ENCODE measurements around the gene NUAK2.
"Not testable (repeated sequence)": the region's sequence is repeated elsewhere in the genome, so short reads cannot be mapped to it uniquely, and the experiment has no call there.

NUAK2 gene

DNA sequence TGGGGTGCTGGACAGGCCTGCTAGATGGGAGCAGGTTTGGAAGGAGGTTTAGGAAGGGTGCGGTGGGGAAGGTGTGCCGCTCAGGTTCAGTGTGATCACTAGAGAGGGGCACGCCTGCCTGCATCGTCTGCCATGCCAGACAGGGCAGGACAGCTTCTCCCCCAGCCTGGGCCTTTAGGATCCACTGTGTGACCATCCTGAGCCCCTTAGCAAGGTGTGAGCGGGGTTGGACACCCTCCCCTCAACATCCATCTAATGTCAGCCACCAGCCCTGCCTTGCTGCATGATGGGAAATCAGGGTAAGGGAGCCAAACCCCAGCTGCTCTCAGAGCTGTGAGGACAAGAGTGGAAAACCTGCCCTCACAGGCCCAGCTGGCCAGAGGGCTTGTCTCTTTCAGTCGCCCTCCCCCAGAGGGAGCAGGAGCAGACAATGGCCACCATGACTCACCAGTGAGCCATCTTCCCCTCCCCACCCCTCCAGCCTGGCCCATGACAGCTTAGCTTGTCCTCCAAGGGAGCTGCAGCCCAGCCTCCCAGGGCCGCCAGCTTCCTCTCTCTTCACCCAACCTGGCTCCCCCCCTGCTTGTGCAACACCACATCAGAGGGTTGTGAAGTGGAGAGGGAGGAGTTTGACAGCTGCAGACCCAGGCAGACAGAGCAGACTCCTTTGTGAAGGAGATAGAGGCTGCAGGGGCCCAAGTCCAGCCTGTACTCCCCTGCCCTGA lies 37.0 kb downstream of the NUAK2 start:
- Histone ChIP-seq H3K4me3 (ENCODE audit: low read length in 2 of 2) (no peak overlapping the region), H2AFZ (ENCODE audit: low read length) (peak overlapping the region; percentile 2), H3K4me2 (ENCODE audit: insufficient read depth, low read length, poor library complexity, severe bottlenecking) (no peak overlapping the region), H2BK12ac (ENCODE audit: low read length) (peak overlapping the region; percentile 77), H2AK5ac (ENCODE audit: low read depth, low read length) (peak overlapping the region; percentile 99), H4K91ac (ENCODE audit: low read depth, low read length, poor library complexity) (peak overlapping the region; percentile 80), H2BK5ac (ENCODE audit: low read length) (peak overlapping the region; percentile 97), H3K36me3 (replicated peaks in 1 of 2; ENCODE audit: control insufficient read depth in 2 of 2, insufficient read depth in 2 of 2, low read length in 2 of 2) (no peaks in the 10 kb centered on the region), H3K27me3 (ENCODE audit: control insufficient read depth in 3 of 3, insufficient read depth in 3 of 3, low read depth in 1 of 3, low read length in 3 of 3) (no peaks in the 10 kb centered on the region), H3K23ac (ENCODE audit: low read depth, low read length, poor library complexity) (peak overlapping the region; percentile 93), H3K79me1 (ENCODE audit: low read depth, low read length) (no peaks in the 10 kb centered on the region), H3K18ac (ENCODE audit: low read length) (peak overlapping the region; percentile 99), H3K14ac (ENCODE audit: low read length) (peak overlapping the region; percentile 50), H3K4me1 (ENCODE audit: control insufficient read depth in 2 of 2, insufficient read depth in 1 of 2, low read depth in 1 of 2, low read length in 2 of 2) (peaks cover 43 to 50% of the 10 kb centered on the region in 2 donors), H3K4ac (ENCODE audit: low read length) (peak overlapping the region; percentile 86), H3K9me3 (replicated peaks in 1 of 2; ENCODE audit: control insufficient read depth in 2 of 2, insufficient read depth in 1 of 2, low read depth in 1 of 2, low read length in 2 of 2) (no peaks in the 10 kb centered on the region), H3K27ac (replicated peaks; ENCODE audit: low read length) (peak overlapping the region; percentile 94), H3K9ac (ENCODE audit: low read depth, low read length, poor library complexity) (peak overlapping the region; percentile 73), H4K8ac (ENCODE audit: low read depth, low read length) (peak overlapping the region; percentile 68), H2BK120ac (ENCODE audit: low read depth, low read length) (peak overlapping the region; percentile 100), H2BK15ac (ENCODE audit: low read length) (peak overlapping the region; percentile 90)
- no CpG with 5 or more reads among the region's 7 CpGs for WGBS, 2 donors (ENCODE audit: extremely low coverage in 2 of 2, insufficient read length in 2 of 2, insufficient replicate concordance in 1 of 2)
- peak; percentile 86 for DNase-seq (ENCODE audit: low spot score)

DNA sequence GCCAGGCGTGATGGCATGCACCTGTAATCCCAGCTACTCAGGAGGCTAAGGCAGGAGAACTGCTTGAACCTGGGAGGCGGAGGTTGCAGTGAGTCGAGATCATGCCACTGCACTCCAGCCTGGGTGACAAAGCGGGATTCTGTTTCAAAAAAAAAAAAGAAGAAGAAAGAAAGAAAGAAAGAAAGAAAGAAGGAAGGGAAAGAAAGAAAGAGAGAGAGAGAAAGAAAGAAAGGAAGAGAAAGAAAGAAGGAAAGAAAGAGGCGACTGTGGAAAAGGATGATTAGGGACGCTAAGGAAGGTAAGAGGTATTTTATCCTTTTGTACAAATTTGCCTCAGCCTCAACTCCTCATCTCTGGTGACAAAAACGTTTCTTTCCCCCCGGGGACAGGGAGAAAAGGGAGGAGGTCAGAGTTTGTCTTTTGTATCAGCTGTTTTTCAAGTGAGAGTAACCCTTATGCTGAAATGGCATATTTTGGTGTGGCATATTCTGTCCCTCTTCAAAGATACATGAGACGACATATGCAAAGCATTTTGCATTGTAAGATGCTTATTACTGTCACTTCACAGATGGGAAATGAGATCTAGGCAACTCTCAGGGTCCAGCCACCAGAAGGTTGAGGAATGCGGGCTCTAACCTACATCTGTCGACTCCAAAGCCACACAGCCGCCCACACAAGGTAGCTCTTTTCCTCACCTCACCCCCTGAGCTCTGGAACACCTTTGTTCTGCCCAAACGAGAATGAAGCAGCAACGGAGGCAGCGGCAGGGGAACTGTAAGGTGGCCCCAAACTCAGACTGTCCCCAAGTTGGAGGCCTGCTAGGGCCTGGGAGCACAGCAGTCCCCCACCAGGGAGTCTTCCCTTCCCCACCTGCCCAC lies 38.0 kb downstream of the NUAK2 start:
- peak overlapping the region; percentile 99 for H2AK5ac ChIP-seq (ENCODE audit: low read depth, low read length)
- H4K8ac ChIP-seq (ENCODE audit: low read depth, low read length): peak overlapping the region; percentile 68
- no peaks in the 10 kb centered on the region for H3K27me3 ChIP-seq (ENCODE audit: control insufficient read depth in 3 of 3, insufficient read depth in 3 of 3, low read depth in 1 of 3, low read length in 3 of 3)
- H4K91ac ChIP-seq (ENCODE audit: low read depth, low read length, poor library complexity): peak overlapping the region; percentile 80
- no peak overlapping the region for H3K4me2 ChIP-seq (ENCODE audit: insufficient read depth, low read length, poor library complexity, severe bottlenecking)
- H3K79me1 ChIP-seq (ENCODE audit: low read depth, low read length): no peaks in the 10 kb centered on the region
- peak overlapping the region; percentile 100 for H2BK120ac ChIP-seq (ENCODE audit: low read depth, low read length)
- no peak for DNase-seq (ENCODE audit: low spot score)
- WGBS, 2 donors (ENCODE audit: extremely low coverage in 2 of 2, insufficient read length in 2 of 2, insufficient replicate concordance in 1 of 2): no CpG with 5 or more reads among the region's 15 CpGs
- H2BK15ac ChIP-seq (ENCODE audit: low read length): peak overlapping the region; percentile 94
- H2BK5ac ChIP-seq (ENCODE audit: low read length): peak overlapping the region; percentile 97
- peak overlapping the region; percentile 94 for H3K27ac ChIP-seq (replicated peaks; ENCODE audit: low read length)
- H2AFZ ChIP-seq (ENCODE audit: low read length): peak overlapping the region; percentile 11
- H3K23ac ChIP-seq (ENCODE audit: low read depth, low read length, poor library complexity): no peak overlapping the region
- H3K4ac ChIP-seq (ENCODE audit: low read length): no peak overlapping the region
- peak overlapping the region; percentile 77 for H2BK12ac ChIP-seq (ENCODE audit: low read length)
- no peaks in the 10 kb centered on the region for H3K9me3 ChIP-seq (replicated peaks in 1 of 2; ENCODE audit: control insufficient read depth in 2 of 2, insufficient read depth in 1 of 2, low read depth in 1 of 2, low read length in 2 of 2)
- no peak overlapping the region for H3K4me3 ChIP-seq (ENCODE audit: low read length in 2 of 2)
- H3K4me1 ChIP-seq (ENCODE audit: control insufficient read depth in 2 of 2, insufficient read depth in 1 of 2, low read depth in 1 of 2, low read length in 2 of 2): peaks cover 43 to 50% of the 10 kb centered on the region in 2 donors
- H3K14ac ChIP-seq (ENCODE audit: low read length): peak overlapping the region; percentile 50
- H3K18ac ChIP-seq (ENCODE audit: low read length): peak overlapping the region; percentile 99
- no peaks in the 10 kb centered on the region for H3K36me3 ChIP-seq (replicated peaks in 1 of 2; ENCODE audit: control insufficient read depth in 2 of 2, insufficient read depth in 2 of 2, low read length in 2 of 2)
- peak overlapping the region; percentile 73 for H3K9ac ChIP-seq (ENCODE audit: low read depth, low read length, poor library complexity)

DNA sequence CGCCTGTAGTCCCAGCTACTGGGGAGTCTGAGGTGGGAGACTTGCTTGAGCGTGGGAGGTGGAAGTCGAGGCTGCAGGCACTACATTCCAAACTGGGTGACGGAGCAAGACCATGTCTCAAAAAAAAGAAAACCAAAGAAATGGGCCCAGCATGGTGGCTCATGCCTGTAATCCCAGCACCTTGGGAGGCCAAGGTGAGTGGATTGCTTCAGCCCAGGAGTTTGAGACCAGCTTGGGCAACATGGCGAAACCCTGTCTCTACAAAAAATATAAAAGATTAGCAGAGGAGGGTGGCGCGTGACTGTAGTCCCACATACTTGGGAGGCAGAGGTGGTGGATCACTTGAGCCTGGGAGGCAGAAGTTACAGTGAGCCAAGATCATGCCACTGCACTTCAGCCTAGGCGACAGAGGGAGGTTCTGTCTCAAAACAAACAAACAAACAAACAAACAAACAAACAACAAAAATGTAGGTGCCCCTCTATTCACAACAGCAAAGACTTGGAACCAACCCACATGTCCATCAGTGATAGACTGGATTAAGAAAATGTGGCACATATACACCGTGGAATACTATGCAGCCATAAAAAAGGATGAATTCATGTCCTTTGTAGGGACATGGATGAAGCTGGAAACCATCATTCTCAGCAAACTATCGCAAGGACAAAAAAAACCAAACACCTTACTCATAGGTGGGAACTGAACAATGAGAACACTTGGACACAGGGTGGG lies 40.7 kb downstream of the NUAK2 start:
- not testable (repeated sequence) for H3K18ac ChIP-seq (ENCODE audit: low read length); H3K14ac ChIP-seq (ENCODE audit: low read length); H2BK120ac ChIP-seq (ENCODE audit: low read depth, low read length); H2BK5ac ChIP-seq (ENCODE audit: low read length); H3K9me3 ChIP-seq (replicated peaks in 1 of 2; ENCODE audit: control insufficient read depth in 2 of 2, insufficient read depth in 1 of 2, low read depth in 1 of 2, low read length in 2 of 2); H3K79me1 ChIP-seq (ENCODE audit: low read depth, low read length); H3K4me2 ChIP-seq (ENCODE audit: insufficient read depth, low read length, poor library complexity, severe bottlenecking); H3K23ac ChIP-seq (ENCODE audit: low read depth, low read length, poor library complexity); H4K91ac ChIP-seq (ENCODE audit: low read depth, low read length, poor library complexity); H3K4me3 ChIP-seq (ENCODE audit: low read length in 2 of 2); H3K27me3 ChIP-seq (ENCODE audit: control insufficient read depth in 3 of 3, insufficient read depth in 3 of 3, low read depth in 1 of 3, low read length in 3 of 3); H3K4ac ChIP-seq (ENCODE audit: low read length); H4K8ac ChIP-seq (ENCODE audit: low read depth, low read length); H3K27ac ChIP-seq (replicated peaks; ENCODE audit: low read length); H2BK15ac ChIP-seq (ENCODE audit: low read length); H3K36me3 ChIP-seq (replicated peaks in 1 of 2; ENCODE audit: control insufficient read depth in 2 of 2, insufficient read depth in 2 of 2, low read length in 2 of 2); DNase-seq (ENCODE audit: low spot score); H2AFZ ChIP-seq (ENCODE audit: low read length); H3K9ac ChIP-seq (ENCODE audit: low read depth, low read length, poor library complexity); H2BK12ac ChIP-seq (ENCODE audit: low read length)
- Histone ChIP-seq H3K4me1 (ENCODE audit: control insufficient read depth in 2 of 2, insufficient read depth in 1 of 2, low read depth in 1 of 2, low read length in 2 of 2) (peaks cover 24 to 26% of the 10 kb centered on the region in 2 donors), H2AK5ac (ENCODE audit: low read depth, low read length) (peak overlapping the region; percentile 3)
- WGBS, 2 donors (ENCODE audit: extremely low coverage in 2 of 2, insufficient read length in 2 of 2, insufficient replicate concordance in 1 of 2): no CpG with 5 or more reads among the region's 10 CpGs

Measured in neuronal stem cell (in vitro differentiated cells).